ENCODE measurements around the gene GNPTAB.

Gene GNPTAB

GRCh38 chr12:101769865-101770264 lies 60.9 kb downstream of the GNPTAB start:
- H3K4me3 ChIP-seq (ENCODE audit: severe bottlenecking), result no peak overlapping the region
- no peaks in the 10 kb centered on the region for H3K27me3 ChIP-seq (ENCODE audit: insufficient read depth, poor library complexity, severe bottlenecking)
- no peak overlapping the region for H3K27ac ChIP-seq (ENCODE audit: poor library complexity, severe bottlenecking)
- H3K9me3 ChIP-seq (ENCODE audit: severe bottlenecking), result no peaks in the 10 kb centered on the region
- DNase-seq (ENCODE audit: low spot score) (no peak), ATAC-seq (ENCODE audit: low read depth) (no peak)
- H3K4me1 ChIP-seq (ENCODE audit: insufficient read depth, poor library complexity, severe bottlenecking), result no peaks in the 10 kb centered on the region
- 0 out of 2 replicates have a peak, but pooled peaks cover 15% of the 10 kb centered on the region for H3K36me3 ChIP-seq (ENCODE audit: low read depth)
- no peak for TF ChIP-seq CTCF (IDR thresholded peaks at IDR 0.05; ENCODE audit: poor library complexity, severe bottlenecking)

GRCh38 chr12:101768781-101769180 lies 62.0 kb downstream of the GNPTAB start:
- no peak overlapping the region for H3K27ac ChIP-seq (ENCODE audit: poor library complexity, severe bottlenecking)
- no peak for ATAC-seq (ENCODE audit: low read depth)
- H3K27me3 ChIP-seq (ENCODE audit: insufficient read depth, poor library complexity, severe bottlenecking), result no peaks in the 10 kb centered on the region
- 0 out of 2 replicates have a peak, but pooled peaks cover 16% of the 10 kb centered on the region for H3K36me3 ChIP-seq (ENCODE audit: low read depth)
- no peaks in the 10 kb centered on the region for H3K9me3 ChIP-seq (ENCODE audit: severe bottlenecking)
- no peak for DNase-seq (ENCODE audit: low spot score)
- H3K4me1 ChIP-seq (ENCODE audit: insufficient read depth, poor library complexity, severe bottlenecking), result no peaks in the 10 kb centered on the region
- no peak for TF ChIP-seq CTCF (IDR thresholded peaks at IDR 0.05; ENCODE audit: poor library complexity, severe bottlenecking)
- no peak overlapping the region for H3K4me3 ChIP-seq (ENCODE audit: severe bottlenecking)

GRCh38 chr12:101767537-101767936 lies 63.2 kb downstream of the GNPTAB start:
- 0 out of 2 replicates have a peak, but pooled peaks cover 13% of the 10 kb centered on the region for H3K36me3 ChIP-seq (ENCODE audit: low read depth)

GRCh38 chr12:101764051-101764792 lies 66.5 kb downstream of the GNPTAB start:
- DNase-seq (ENCODE audit: low spot score), result no peak
- no peaks in the 10 kb centered on the region for H3K27me3 ChIP-seq (ENCODE audit: insufficient read depth, poor library complexity, severe bottlenecking)
- 0 out of 2 replicates have a peak, but pooled peaks cover 9% of the 10 kb centered on the region for H3K36me3 ChIP-seq (ENCODE audit: low read depth)
- H3K27ac ChIP-seq (ENCODE audit: poor library complexity, severe bottlenecking), result no peak overlapping the region
- no peak overlapping the region for H3K4me3 ChIP-seq (ENCODE audit: severe bottlenecking)
- H3K4me1 ChIP-seq (ENCODE audit: insufficient read depth, poor library complexity, severe bottlenecking), result no peaks in the 10 kb centered on the region
- no peak for TF ChIP-seq CTCF (IDR thresholded peaks at IDR 0.05; ENCODE audit: poor library complexity, severe bottlenecking)
- no peak for ATAC-seq (ENCODE audit: low read depth)
- H3K9me3 ChIP-seq (ENCODE audit: severe bottlenecking), result no peaks in the 10 kb centered on the region

More at GRCh38 chr12:101767537-101767936, 63.2 kb downstream of the GNPTAB start:
- Histone ChIP-seq H3K27ac (ENCODE audit: poor library complexity, severe bottlenecking) (no peak overlapping the region), H3K9me3 (ENCODE audit: severe bottlenecking) (no peaks in the 10 kb centered on the region), H3K27me3 (ENCODE audit: insufficient read depth, poor library complexity, severe bottlenecking) (no peaks in the 10 kb centered on the region), H3K4me3 (ENCODE audit: severe bottlenecking) (no peak overlapping the region), H3K4me1 (ENCODE audit: insufficient read depth, poor library complexity, severe bottlenecking) (no peaks in the 10 kb centered on the region)
- TF ChIP-seq CTCF (IDR thresholded peaks at IDR 0.05; ENCODE audit: poor library complexity, severe bottlenecking), result no peak
- DNase-seq (ENCODE audit: low spot score) (no peak), ATAC-seq (ENCODE audit: low read depth) (no peak)
